Pancreas (tissue), 10 donors: ENCODE measurements around the gene MYMK. TPM values are rescaled to one million over a fixed set of nuclear protein-coding genes. Genes with fewer than 3 reads are reported as not detected.
"Not testable (repeated sequence)": the region's sequence is repeated elsewhere in the genome, so short reads cannot be mapped to it uniquely, and the experiment has no call there.

ENCODE experiments used
- ATAC-seq, 4 donors: fragments of 200-7000 bp; cut with Tn5 transposase; one replicate each; pipeline versions ENCODE4 v1.8.0 to v1.9.1; 2020; ENCODE audit warnings: mild to moderate bottlenecking in 4 of 4, moderate library complexity in 4 of 4
- DNase-seq, 6 donors: peaks; one replicate each; pipeline ENCODE4 v3.0.0-alpha.2; 2020
- FAIRE-seq: peaks from 2 replicates; lab custom pipeline; 2012; peaks lifted over from hg19 to GRCh38; lab: Jason Lieb, UNC
- H3K27ac ChIP-seq, 4 donors: fragments of 200-600 bp; sonication (generic); 1 replicate in 3 of 4; 2 replicates in 1 of 4; pipeline versions ENCODE4 v1.5.0 to v1.8.0; 2020
- H3K27me3 ChIP-seq, 4 donors: fragments of 200-600 bp; one replicate each; pipeline ENCODE4 v1.8.0; 2021
- H3K36me3 ChIP-seq, 3 donors: fragments of 200-600 bp; sonication (generic) in 1 of 3; one replicate each; pipeline versions ENCODE4 v1.5.0 to v1.8.0; 2020 to 2021
- H3K4me1 ChIP-seq, 3 donors: fragments of 200-600 bp; one replicate each; pipeline ENCODE4 v1.8.0; 2021
- H3K4me3 ChIP-seq, 4 donors: fragments of 200-600 bp; sonication (generic) in 2 of 4; one replicate each; pipeline versions ENCODE4 v1.5.0 to v1.8.0; 2020 to 2021
- H3K9me3 ChIP-seq, 4 donors: fragments of 200-600 bp; one replicate each; pipeline ENCODE4 v1.8.0; 2021
- WGBS, 2 donors: extraction: QIAGEN DNeasy Blood & Tissue Kit; methylation state at CpG; one replicate each; pipeline ENCODE4 v1.1.7; 2013; 5-methylcytosine and 5-hydroxymethylcytosine counted together
- intact Hi-C, 3 donors: fragments of 100-400 bp; cut with DNase I; formaldehyde crosslinking; loops; one replicate each; pipeline versions ENCODE4 v1.11.1 to v1.14.2; 2022
- polyA plus RNA-seq, 2 donors: library from polyadenylated mRNA; stranded (reverse); fragments of 200-250 nt; gene quantifications; one replicate each; pipeline ENCODE4 v1.2.3, GENCODE V29; 2013
- total RNA-seq, 6 donors: library from RNA; stranded (reverse); fragmentation: NEBNext Ultra II Directional in 4 of 6; extraction: Animal tissue kit (Norgen Biotek cat#: 25700) in 4 of 6; gene quantifications; one replicate each; pipeline versions ENCODE4 v1.2.1 to v1.2.4, GENCODE V29; 2021 to 2023
- TF ChIP-seq, protein P1 (sequence below), 4 donors: fragments of 200-600 bp; sonication (generic) in 3 of 4; IDR thresholded peaks; one replicate each; pipeline versions ENCODE4 v1.5.0 to v1.8.0; 2021; ENCODE audit warnings: antibody characterized with exemption in 4 of 4
- donor health status: healthy with polysubstance abuse.
- donor health status: DM: no; HTN: no; CAD: no; lungs with moderate emphysema.
- donor health status: DM: no; HTN: no; CAD: no.
- donor health status: control.
- donor health status: control.
- donor health status: Bipolar disorder and iron deficiency.
- donor health status: DM: yes; HTN: yes; CAD: no.
- donor health status: DM: no; HTN: no; CAD: no.
- donor health status: DM: no; HTN: no; CAD: no.
- donor health status: DM: yes; HTN: yes; CAD: no.

Gene MYMK
- total and polyA plus RNA-seq, 8 donors: not detected

DNA sequence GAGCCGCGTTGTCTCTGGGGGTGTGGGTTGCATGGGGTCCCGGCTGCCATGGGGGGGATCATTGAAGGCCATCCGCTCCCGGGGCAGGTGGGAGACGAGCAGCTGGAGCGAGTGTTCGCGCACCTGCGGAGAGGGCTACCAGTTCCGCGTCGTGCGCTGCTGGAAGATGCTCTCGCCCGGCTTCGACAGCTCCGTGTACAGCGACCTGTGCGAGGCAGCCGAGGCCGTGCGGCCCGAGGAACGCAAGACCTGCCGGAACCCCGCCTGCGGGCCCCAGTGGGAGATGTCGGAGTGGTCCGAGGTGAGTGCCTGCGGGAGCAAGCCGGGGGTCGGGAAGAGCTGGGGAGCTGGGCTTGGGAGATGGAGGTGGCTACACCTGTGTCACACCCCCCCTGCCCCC is 43.4 kb upstream of the MYMK start:
- intact Hi-C loops: no loop called here
- Histone ChIP-seq H3K9me3 (no peaks in the 10 kb centered on the region), H3K4me1 (no peaks in the 10 kb centered on the region), H3K4me3 (no peak overlapping the region), H3K27ac (no peak overlapping the region), H3K27me3 (no peaks in the 10 kb centered on the region), H3K36me3 (no peaks in the 10 kb centered on the region)
- 71 to 75% methylated on average over 33 of the region's 33 CpGs for WGBS, 2 donors
- FAIRE-seq: no peak
- DNase-seq: no peak
- TF ChIP-seq, protein P1, sequence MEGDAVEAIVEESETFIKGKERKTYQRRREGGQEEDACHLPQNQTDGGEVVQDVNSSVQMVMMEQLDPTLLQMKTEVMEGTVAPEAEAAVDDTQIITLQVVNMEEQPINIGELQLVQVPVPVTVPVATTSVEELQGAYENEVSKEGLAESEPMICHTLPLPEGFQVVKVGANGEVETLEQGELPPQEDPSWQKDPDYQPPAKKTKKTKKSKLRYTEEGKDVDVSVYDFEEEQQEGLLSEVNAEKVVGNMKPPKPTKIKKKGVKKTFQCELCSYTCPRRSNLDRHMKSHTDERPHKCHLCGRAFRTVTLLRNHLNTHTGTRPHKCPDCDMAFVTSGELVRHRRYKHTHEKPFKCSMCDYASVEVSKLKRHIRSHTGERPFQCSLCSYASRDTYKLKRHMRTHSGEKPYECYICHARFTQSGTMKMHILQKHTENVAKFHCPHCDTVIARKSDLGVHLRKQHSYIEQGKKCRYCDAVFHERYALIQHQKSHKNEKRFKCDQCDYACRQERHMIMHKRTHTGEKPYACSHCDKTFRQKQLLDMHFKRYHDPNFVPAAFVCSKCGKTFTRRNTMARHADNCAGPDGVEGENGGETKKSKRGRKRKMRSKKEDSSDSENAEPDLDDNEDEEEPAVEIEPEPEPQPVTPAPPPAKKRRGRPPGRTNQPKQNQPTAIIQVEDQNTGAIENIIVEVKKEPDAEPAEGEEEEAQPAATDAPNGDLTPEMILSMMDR (IDR thresholded peaks at IDR 0.05): no peak
- ATAC-seq: no peak

GRCh38 chr9:133566817-133567216 is 42.1 kb upstream of the MYMK start:
- Histone ChIP-seq H3K4me3 (no peak overlapping the region), H3K36me3 (no peaks in the 10 kb centered on the region), H3K4me1 (no peaks in the 10 kb centered on the region), H3K9me3 (no peaks in the 10 kb centered on the region), H3K27me3 (no peaks in the 10 kb centered on the region), H3K27ac (no peak overlapping the region)
- FAIRE-seq (no peak), ATAC-seq (no peak), DNase-seq (no peak)
- TF ChIP-seq, protein P1 (IDR thresholded peaks at IDR 0.05): no peak
- 83 to 87% methylated on average over 17 of the region's 17 CpGs for WGBS, 2 donors
- intact Hi-C loops: no loop called here

DNA sequence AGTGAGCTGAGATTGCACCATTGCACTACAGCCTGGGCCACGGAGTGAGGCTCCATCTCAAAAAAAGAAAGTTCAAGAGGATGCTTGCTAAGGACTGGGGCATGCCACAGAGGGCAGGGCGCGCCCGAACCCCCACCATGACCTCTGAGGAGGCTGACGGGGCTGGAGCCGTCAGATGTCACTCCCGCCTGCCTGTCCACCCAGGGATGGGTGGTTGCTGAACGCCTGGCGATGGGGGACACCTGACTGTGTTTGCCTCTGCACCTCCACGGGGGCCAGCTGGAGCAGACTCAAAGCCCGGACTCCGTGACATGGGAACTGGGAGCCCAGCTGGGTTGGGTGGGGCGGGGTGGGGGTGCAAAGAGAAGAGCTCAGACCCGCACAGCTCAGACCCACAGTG is 41.6 kb upstream of the MYMK start:
- ATAC-seq: no peak
- H3K4me3 ChIP-seq: no peak overlapping the region
- 82 to 91% methylated on average over 14 of the region's 14 CpGs for WGBS, 2 donors
- H3K9me3 ChIP-seq: no peaks in the 10 kb centered on the region
- DNase-seq: no peak
- H3K36me3 ChIP-seq: no peaks in the 10 kb centered on the region
- H3K27me3 ChIP-seq: no peaks in the 10 kb centered on the region
- intact Hi-C loops: no loop called here
- TF ChIP-seq, protein P1 (IDR thresholded peaks at IDR 0.05): no peak
- H3K4me1 ChIP-seq: no peaks in the 10 kb centered on the region
- FAIRE-seq: no peak
- no peak overlapping the region for H3K27ac ChIP-seq

GRCh38 chr9:133564451-133565116 is 39.8 kb upstream of the MYMK start:
- intact Hi-C loops: no loop called here
- WGBS, 2 donors: 73 to 76% methylated on average over 11 of the region's 11 CpGs
- TF ChIP-seq, protein P1 (IDR thresholded peaks at IDR 0.05): no peak
- FAIRE-seq (no peak), ATAC-seq (no peak), DNase-seq (no peak)
- no peak overlapping the region for H3K27ac ChIP-seq
- no peaks in the 10 kb centered on the region for H3K4me1 ChIP-seq
- H3K4me3 ChIP-seq: no peak overlapping the region
- no peaks in the 10 kb centered on the region for H3K9me3 ChIP-seq
- H3K27me3 ChIP-seq: no peaks in the 10 kb centered on the region
- no peaks in the 10 kb centered on the region for H3K36me3 ChIP-seq

GRCh38 chr9:133563814-133564213 is 39.1 kb upstream of the MYMK start:
- H3K27me3 ChIP-seq, ATAC-seq, H3K4me1 ChIP-seq, H3K36me3 ChIP-seq, H3K4me3 ChIP-seq, intact Hi-C loops, DNase-seq, H3K27ac ChIP-seq, H3K9me3 ChIP-seq, FAIRE-seq: not testable (repeated sequence)
